NCI-H1105 treated with DMSO at 0.1 percent for 48 hours (cell line): ENCODE results near the gene THRA.
A peak's percentile ranks its signal among the peaks of the same experiment; 100 is the strongest.

Source experiments
- DNase-seq: peaks from one replicate; lab custom pipeline; 2025; lab: John Stamatoyannopoulos, UW

THRA gene

GRCh38 chr17:40026816-40027613, 35.8 kb upstream of the THRA start:
- DNase-seq, result peak; percentile 34

DNA sequence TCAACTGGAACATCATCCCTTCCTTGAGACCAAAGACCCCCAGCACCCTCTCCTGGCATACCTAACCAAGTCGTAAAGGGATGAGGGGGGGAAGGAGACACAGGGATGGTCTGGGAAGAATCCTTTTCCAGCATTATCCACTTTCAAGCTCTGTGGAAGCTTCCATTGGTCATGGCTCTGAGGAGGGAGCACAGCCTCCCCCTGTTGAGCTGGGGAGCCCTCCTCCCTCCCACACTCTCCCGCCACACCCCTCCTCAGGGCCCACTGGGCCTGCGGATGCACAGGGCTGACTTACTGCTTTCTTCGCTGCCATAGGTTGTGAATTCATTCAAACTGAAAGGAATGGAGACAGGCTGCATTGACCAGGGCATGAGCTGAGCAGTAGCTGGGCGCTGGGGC, 35.2 kb upstream of the THRA start:
- DNase-seq, result no peak

DNA sequence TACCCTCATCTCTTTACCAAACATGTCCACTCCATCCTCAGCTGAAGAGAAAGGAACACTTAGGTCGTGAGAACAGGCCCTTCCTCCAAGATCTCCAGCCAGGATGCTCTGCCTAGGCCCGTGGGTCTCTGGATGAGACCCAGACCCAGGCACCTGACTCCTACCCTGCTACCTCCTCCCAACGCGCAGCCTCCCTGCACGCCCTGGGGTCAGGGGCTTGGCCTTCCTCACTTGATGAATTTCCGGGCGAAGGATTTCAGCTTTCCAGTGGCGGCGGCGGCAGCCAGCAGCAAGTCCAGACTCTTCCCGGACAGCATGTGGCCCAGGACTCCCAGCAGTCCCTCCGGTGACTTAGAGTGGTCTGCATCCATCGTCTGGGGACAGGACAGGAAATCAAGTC, 34.2 kb upstream of the THRA start:
- no peak for DNase-seq

GRCh38 chr17:40031706-40032105, 31.1 kb upstream of the THRA start:
- no peak for DNase-seq

GRCh38 chr17:40032322-40033320, 30.1 kb upstream of the THRA start:
- no peak for DNase-seq

DNA sequence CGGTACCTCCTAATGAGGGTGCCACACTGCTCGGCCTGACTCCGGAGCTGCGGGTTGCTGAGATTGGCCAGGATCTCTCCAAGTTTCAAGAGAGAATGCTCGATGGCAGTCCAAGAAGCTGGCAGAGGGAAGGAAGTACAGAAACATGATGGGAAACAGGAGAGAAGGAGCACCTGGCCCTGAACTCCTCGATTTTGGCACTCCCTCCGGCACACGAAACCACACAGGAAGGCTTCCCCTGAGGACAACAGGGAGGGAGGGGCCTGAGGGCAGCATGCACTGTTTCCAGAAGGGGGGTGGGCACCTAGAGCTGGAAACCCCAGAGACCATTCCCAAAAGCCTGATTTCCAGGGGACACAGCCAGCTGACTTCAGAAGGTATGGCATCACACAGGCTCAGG, 29.4 kb upstream of the THRA start:
- DNase-seq, result no peak

DNA sequence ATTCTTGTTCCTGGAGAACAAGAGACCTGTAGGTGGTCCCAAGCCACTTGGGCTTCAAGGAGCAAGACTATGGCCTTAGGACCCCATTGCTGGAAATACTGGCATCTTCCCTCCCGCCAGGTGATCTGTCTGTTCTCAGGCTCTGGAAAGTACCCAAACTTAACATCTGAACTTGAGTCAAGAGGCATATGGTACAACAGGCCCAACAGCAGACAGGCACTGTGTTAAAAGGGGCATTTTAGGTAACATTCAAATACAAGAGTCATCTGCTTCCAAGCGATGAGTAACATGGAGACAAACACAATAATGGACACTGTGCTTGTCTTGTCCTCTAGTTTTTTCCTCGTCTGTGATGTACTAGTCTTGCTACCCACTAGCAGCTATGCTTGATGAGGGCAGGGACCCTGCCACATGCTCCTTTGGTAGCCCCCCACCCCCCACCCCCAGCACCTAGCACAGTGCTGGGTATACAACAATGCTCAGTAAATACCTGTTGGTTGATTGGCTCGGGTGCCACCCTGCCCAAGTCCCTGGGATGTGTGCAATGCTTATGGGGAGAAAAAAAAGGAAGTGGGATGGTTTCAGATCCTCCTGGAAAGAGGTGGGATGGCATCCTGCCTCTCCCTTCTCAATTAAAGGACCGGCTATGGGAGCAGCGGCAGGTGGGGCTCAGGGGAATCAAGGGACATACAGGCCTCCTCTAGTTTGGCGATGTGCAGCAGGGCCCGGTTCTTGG, 28.2 kb upstream of the THRA start:
- no peak for DNase-seq

GRCh38 chr17:40035162-40035559, 27.6 kb upstream of the THRA start:
- no peak for DNase-seq

DNA sequence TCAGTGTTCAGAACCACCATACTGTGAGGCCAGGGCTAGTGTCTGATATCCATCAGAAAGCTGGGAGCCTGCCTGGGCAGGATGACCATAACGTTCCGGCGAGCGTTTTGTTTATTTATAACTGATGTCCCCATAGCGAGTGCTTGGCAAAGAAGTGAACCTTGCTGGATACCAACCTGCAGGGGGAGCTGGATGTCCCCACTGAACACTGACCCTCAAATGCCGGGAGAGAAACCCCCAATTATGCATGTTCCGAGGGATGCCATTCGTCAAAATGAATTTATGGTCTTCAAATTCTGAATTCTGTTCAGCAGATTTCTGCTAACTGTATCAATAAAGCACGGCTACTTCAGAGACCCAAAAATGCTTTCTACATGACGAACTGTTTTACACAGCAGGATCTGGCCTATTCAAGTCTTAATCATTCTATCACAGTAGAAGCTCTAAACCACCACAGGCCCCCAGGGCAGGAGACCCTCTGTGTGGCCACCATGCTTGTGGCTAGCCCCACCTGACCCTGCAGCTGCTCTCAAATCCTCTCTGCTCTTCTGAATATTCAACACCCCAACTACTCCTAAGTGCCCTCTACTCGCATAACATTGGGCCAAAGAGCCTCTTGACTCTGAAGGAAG, 23.8 kb upstream of the THRA start:
- peak; percentile 4 for DNase-seq

GRCh38 chr17:40041196-40041595, 21.6 kb upstream of the THRA start:
- DNase-seq, result no peak

DNA sequence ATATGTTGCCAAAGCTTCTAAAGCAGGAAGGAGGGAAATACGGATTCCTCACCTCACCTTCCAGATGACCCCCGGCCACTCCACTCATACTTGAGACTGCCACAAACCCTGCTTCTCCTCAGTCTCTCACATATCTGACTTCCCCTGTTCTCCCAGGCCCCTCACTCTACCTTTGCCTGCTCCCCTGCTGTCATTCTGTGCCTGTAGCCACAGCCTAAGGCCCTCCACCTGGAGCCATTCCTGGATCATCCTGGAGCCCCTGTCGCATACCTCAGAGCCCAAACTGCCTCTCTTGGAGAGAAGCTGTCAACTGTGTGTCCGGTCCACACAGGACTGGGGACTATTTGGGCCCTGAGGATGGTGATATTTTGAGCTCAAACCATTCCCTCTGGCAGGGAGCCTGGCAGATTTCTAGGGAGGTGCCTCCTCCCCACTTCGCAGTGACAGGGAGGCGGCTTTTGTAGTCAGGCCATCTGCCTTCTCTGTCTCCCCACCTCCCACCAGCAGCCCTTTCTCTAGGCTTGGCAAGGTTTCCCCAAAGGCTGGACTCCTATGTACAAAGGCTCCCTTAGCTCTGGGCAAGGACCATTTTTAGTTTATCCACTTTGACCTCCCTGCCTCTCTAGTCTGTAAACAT, 6.3 kb upstream of the THRA start:
- DNase-seq, result no peak

DNA sequence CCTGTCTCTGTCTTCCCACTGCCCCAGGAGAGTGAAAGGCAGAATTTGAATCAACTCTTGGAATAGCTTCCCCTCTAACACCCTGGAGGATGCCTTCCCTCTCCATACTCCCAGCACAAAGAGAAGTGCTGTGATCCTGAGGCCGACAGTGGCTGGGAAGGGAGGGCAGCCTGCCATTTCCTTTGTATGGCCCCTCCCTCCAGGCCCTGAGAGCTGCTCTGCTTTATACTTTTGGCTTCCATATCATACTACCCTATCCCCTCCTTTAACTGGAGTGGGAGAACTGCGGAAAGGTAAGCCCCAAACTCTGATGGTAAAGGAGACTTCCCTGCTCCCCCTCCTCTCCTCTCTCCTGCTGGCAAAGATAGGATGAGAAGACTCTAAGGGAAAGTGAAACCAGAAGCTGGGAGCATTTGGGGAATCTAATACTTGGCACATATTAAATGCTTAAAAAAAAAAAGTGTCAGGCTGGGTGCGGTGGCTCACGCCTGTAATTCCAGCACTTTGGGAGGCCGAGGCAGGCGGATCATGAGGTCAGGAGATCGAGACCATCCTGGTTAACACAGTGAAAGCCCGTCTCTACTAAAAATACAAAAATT, 4.5 kb upstream of the THRA start:
- DNase-seq, result no peak

GRCh38 chr17:40058865-40059264, 3.9 kb upstream of the THRA start:
- DNase-seq, result no peak

DNA sequence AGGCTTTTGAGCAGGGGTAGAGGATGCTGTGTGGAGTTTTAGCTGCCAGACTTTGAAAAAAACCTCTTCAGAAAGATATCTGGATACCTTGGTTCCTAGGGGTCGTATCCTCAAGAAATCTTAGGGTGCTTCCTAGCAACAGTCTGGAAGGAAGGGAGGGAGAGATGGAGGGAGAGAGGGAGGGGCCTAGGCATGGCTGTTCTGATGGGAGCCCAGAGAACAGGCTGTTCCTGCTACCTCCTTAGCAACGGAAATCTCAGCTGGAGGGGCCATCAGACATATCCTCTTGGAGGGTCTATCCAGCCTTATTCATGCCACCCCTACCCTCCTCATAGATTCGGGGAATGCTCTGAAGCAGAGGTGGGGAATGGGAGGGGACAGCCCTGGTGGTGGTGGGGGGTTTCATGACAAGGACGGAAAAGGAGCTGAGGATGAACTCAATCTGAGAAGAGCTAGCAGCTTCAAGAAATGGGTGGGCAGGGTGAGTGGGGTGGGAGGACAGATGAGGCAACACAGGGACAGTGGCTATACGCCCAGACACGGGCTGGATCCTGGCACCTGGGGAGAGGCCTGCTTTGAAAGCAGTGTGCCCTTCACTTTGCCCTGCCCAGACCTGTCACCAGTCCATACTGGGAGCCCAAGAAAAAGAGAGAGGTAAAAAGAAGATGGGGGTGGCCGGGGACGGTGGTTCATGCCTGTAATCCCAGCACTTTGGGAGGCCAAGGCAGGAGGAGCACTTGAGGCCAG, 2.9 kb upstream of the THRA start:
- no peak for DNase-seq

DNA sequence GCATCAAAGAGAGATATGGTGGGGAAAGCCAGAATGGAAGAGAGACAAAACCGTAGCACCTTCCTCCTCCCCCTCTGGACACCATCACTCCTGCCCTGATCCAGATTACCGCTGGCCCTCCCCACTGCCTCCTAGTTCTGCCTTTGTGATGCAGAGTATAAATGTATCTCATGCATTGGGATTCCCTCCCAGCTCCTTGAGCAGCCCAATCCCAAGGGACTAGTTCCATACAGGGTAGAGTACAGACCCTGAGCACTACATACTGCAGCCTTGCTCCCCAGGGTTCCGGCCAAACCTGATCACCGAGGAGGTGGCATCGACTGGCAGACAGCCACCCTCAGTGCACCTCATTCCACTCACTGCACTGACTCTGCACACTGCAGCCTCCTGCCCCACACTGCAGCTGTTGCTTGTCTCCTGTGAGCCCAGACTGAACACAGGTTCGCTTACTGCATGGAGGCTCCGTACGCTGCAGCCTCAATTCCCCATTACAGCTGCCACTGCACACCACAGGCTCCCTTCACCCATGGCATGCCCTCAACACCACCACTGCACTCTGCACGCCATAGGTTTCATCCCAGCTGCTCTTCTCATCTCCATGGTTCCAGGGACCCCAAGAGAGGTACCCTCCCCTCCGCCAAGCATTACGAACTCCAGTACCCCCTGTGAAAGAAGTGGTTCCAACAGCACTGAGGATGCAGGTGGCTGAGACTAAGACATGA, 1.7 kb upstream of the THRA start:
- DNase-seq, result no peak

- DNase-seq, result no peak
Measured at GRCh38 chr17:40061609-40062038, 1.1 kb upstream of the THRA start.

DNA sequence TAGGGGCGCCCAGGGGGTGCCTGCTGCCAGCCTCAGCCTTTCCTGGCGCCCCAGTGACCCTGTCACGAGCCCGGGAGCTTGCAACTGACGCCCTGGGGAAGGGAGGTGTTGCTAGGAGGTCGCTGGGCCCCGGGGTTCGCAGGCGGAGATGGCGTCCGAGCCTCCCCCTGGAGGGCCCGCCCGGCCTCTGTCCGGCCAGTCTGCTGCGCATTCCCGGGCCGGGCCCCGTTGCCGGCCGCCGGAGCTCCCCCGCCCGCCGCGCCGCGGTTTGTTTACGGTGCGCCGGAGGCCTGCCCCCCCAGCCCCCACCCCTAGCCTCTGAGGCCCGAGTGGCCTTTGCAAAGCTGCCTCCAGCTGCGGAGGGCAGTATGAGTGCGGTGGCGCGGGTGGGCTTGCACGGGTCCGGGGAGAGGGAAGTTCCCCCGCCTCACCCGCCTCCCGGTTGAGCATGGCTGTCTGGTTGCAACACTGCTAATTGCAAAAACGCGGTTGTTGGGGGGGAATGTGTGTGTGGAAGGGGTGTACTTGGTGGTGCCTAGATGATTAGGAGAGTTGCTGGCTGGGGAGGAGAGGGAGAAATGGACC, 514 bp downstream of the THRA start:
- peak; percentile 16 for DNase-seq

GRCh38 chr17:40063901-40064531, 1.3 kb downstream of the THRA start:
- DNase-seq, result no peak
